ENCODE results near the gene PCYOX1L.
A peak's percentile ranks its signal among the peaks of the same experiment; 100 is the strongest.

The PCYOX1L gene

GRCh38 chr5:149337736-149338135, 20.1 kb upstream of the PCYOX1L start:
- Histone ChIP-seq H3K9me3 (ENCODE audit: control insufficient read depth, low read length) (no peaks in the 10 kb centered on the region), H3K4me3 (ENCODE audit: insufficient read depth, low read depth, low read length, poor library complexity, severe bottlenecking) (no peak overlapping the region), H3K27me3 (replicated peaks; ENCODE audit: control insufficient read depth, insufficient read depth, low read length, poor library complexity, severe bottlenecking) (no peaks in the 10 kb centered on the region), H3K4me1 (ENCODE audit: control insufficient read depth, insufficient read depth, low read length, poor library complexity, severe bottlenecking) (no peaks in the 10 kb centered on the region), H3K36me3 (ENCODE audit: control insufficient read depth, insufficient read depth, low read length) (no peaks in the 10 kb centered on the region), H3K27ac (ENCODE audit: insufficient read depth, low read length, poor library complexity, severe bottlenecking) (no peak overlapping the region)
- DNase-seq: no peak

- DNase-seq: no peak
- no peak overlapping the region for H3K27ac ChIP-seq (ENCODE audit: insufficient read depth, low read length, poor library complexity, severe bottlenecking)
- no peaks in the 10 kb centered on the region for H3K4me1 ChIP-seq (ENCODE audit: control insufficient read depth, insufficient read depth, low read length, poor library complexity, severe bottlenecking)
- H3K27me3 ChIP-seq (replicated peaks; ENCODE audit: control insufficient read depth, insufficient read depth, low read length, poor library complexity, severe bottlenecking): no peaks in the 10 kb centered on the region
- no peak overlapping the region for H3K4me3 ChIP-seq (ENCODE audit: insufficient read depth, low read depth, low read length, poor library complexity, severe bottlenecking)
- H3K36me3 ChIP-seq (ENCODE audit: control insufficient read depth, insufficient read depth, low read length): no peaks in the 10 kb centered on the region
- H3K9me3 ChIP-seq (ENCODE audit: control insufficient read depth, low read length): no peaks in the 10 kb centered on the region
Observed at GRCh38 chr5:149338364-149338763, 19.5 kb upstream of the PCYOX1L start.

DNA sequence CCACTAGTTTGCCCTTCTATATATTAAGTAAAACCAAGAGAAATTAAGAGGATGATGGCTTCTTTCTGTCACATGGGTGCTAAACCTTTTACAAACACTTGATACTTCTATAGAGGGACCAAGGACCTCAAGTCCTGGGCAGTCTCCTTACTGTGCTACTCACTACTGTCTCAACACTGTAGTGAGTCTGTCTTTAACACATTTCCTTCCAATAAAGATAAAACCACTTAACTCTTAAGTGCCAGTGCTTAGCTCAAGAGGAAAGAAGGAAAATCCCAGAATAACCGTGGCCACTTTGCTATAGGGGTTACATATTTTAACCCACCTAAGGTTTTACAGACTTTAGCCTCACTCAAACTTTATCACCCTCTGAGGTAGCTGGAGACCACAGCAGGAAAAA, 16.9 kb upstream of the PCYOX1L start:
- Histone ChIP-seq H3K9me3 (ENCODE audit: control insufficient read depth, low read length) (no peaks in the 10 kb centered on the region), H3K4me3 (ENCODE audit: insufficient read depth, low read depth, low read length, poor library complexity, severe bottlenecking) (no peak overlapping the region), H3K27ac (ENCODE audit: insufficient read depth, low read length, poor library complexity, severe bottlenecking) (no peak overlapping the region), H3K36me3 (ENCODE audit: control insufficient read depth, insufficient read depth, low read length) (no peaks in the 10 kb centered on the region), H3K27me3 (replicated peaks; ENCODE audit: control insufficient read depth, insufficient read depth, low read length, poor library complexity, severe bottlenecking) (no peaks in the 10 kb centered on the region), H3K4me1 (ENCODE audit: control insufficient read depth, insufficient read depth, low read length, poor library complexity, severe bottlenecking) (peaks cover 9% of the 10 kb centered on the region)
- DNase-seq: no peak

GRCh38 chr5:149341876-149342275, 16.0 kb upstream of the PCYOX1L start:
- Histone ChIP-seq H3K4me1 (ENCODE audit: control insufficient read depth, insufficient read depth, low read length, poor library complexity, severe bottlenecking) (peaks cover 10% of the 10 kb centered on the region), H3K9me3 (ENCODE audit: control insufficient read depth, low read length) (no peaks in the 10 kb centered on the region), H3K36me3 (ENCODE audit: control insufficient read depth, insufficient read depth, low read length) (no peaks in the 10 kb centered on the region)

DNA sequence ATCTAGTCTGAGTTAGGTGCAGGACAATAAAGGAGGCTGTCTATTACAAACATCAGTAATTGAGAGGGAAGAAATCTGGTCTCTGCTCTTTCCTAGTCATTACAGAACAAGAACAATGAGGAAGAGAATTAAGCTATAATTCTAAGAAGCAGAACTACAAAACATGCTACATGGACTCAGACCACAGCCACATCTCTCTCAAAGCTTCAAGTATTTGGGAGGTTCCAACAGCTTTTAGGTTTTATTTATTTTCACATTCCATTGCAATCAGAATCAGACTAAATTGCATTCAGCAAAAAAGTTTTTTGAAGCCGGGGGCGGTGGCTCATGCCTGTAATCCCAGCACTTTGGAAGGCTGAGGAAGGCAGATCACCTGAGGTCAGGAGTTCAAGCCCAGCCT, 13.7 kb upstream of the PCYOX1L start:
- Histone ChIP-seq H3K9me3 (ENCODE audit: control insufficient read depth, low read length) (no peaks in the 10 kb centered on the region), H3K36me3 (ENCODE audit: control insufficient read depth, insufficient read depth, low read length) (no peaks in the 10 kb centered on the region), H3K4me3 (ENCODE audit: insufficient read depth, low read depth, low read length, poor library complexity, severe bottlenecking) (no peak overlapping the region), H3K27ac (ENCODE audit: insufficient read depth, low read length, poor library complexity, severe bottlenecking) (peak overlapping the region; percentile 77), H3K4me1 (ENCODE audit: control insufficient read depth, insufficient read depth, low read length, poor library complexity, severe bottlenecking) (peaks cover 30% of the 10 kb centered on the region), H3K27me3 (replicated peaks; ENCODE audit: control insufficient read depth, insufficient read depth, low read length, poor library complexity, severe bottlenecking) (no peaks in the 10 kb centered on the region)
- no peak for DNase-seq

More at GRCh38 chr5:149341876-149342275, 16.0 kb upstream of the PCYOX1L start:
- DNase-seq: no peak
- Histone ChIP-seq H3K27ac (ENCODE audit: insufficient read depth, low read length, poor library complexity, severe bottlenecking) (no peak overlapping the region), H3K4me3 (ENCODE audit: insufficient read depth, low read depth, low read length, poor library complexity, severe bottlenecking) (no peak overlapping the region), H3K27me3 (replicated peaks; ENCODE audit: control insufficient read depth, insufficient read depth, low read length, poor library complexity, severe bottlenecking) (no peaks in the 10 kb centered on the region)

- H3K36me3 ChIP-seq (ENCODE audit: control insufficient read depth, insufficient read depth, low read length): peaks cover 11% of the 10 kb centered on the region
- peak within 1 kb of the TSS; percentile 65 for H3K4me3 ChIP-seq (ENCODE audit: insufficient read depth, low read depth, low read length, poor library complexity, severe bottlenecking)
- H3K27me3 ChIP-seq (replicated peaks; ENCODE audit: control insufficient read depth, insufficient read depth, low read length, poor library complexity, severe bottlenecking): no peaks in the 10 kb centered on the region
- peak within 1 kb of the TSS; percentile 77 for H3K27ac ChIP-seq (ENCODE audit: insufficient read depth, low read length, poor library complexity, severe bottlenecking)
- peaks cover 39% of the 10 kb centered on the region for H3K4me1 ChIP-seq (ENCODE audit: control insufficient read depth, insufficient read depth, low read length, poor library complexity, severe bottlenecking)
- peak; percentile 71 to 84 (median 75) for DNase-seq
- H3K9me3 ChIP-seq (ENCODE audit: control insufficient read depth, low read length): no peaks in the 10 kb centered on the region
Observed at GRCh38 chr5:149345147-149345891, 12.5 kb upstream of the PCYOX1L start, which contains the start of gene GRPEL2. TSS of gene GRPEL2 (plus strand) at chr5:149345499. CDS start at chr5:149345540, 41 bp downstream.

DNA sequence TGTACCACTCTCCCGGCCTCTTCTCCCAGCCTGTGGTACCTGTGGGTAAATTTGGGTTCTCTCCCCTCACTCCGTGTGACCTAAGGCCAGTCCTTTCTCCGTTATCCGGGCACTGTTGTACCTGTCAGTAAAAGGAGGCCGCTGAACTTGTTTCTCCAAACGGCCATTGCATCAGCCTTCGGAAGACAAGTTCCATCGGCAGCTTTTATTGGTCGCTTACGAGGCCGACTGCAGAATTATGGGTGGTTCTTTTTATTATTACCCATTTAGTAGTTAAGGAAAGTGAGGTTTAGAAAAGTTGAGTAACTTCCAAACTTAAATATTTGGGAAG, 12.0 kb upstream of the PCYOX1L start:
- no peaks in the 10 kb centered on the region for H3K27me3 ChIP-seq (replicated peaks; ENCODE audit: control insufficient read depth, insufficient read depth, low read length, poor library complexity, severe bottlenecking)
- peaks cover 39% of the 10 kb centered on the region for H3K4me1 ChIP-seq (ENCODE audit: control insufficient read depth, insufficient read depth, low read length, poor library complexity, severe bottlenecking)
- H3K4me3 ChIP-seq (ENCODE audit: insufficient read depth, low read depth, low read length, poor library complexity, severe bottlenecking): peak overlapping the region; percentile 65
- peak overlapping the region; percentile 77 for H3K27ac ChIP-seq (ENCODE audit: insufficient read depth, low read length, poor library complexity, severe bottlenecking)
- peaks cover 16% of the 10 kb centered on the region for H3K36me3 ChIP-seq (ENCODE audit: control insufficient read depth, insufficient read depth, low read length)
- DNase-seq: no peak
- no peaks in the 10 kb centered on the region for H3K9me3 ChIP-seq (ENCODE audit: control insufficient read depth, low read length)

- Histone ChIP-seq H3K4me1 (ENCODE audit: control insufficient read depth, insufficient read depth, low read length, poor library complexity, severe bottlenecking) (peaks cover 45% of the 10 kb centered on the region), H3K27ac (ENCODE audit: insufficient read depth, low read length, poor library complexity, severe bottlenecking) (peak overlapping the region; percentile 76), H3K4me3 (ENCODE audit: insufficient read depth, low read depth, low read length, poor library complexity, severe bottlenecking) (peak overlapping the region; percentile 30), H3K36me3 (ENCODE audit: control insufficient read depth, insufficient read depth, low read length) (peaks cover 38% of the 10 kb centered on the region), H3K27me3 (replicated peaks; ENCODE audit: control insufficient read depth, insufficient read depth, low read length, poor library complexity, severe bottlenecking) (no peaks in the 10 kb centered on the region), H3K9me3 (ENCODE audit: control insufficient read depth, low read length) (no peaks in the 10 kb centered on the region)
- DNase-seq: no peak
Observed at GRCh38 chr5:149348518-149348917, 9.3 kb upstream of the PCYOX1L start.

DNA sequence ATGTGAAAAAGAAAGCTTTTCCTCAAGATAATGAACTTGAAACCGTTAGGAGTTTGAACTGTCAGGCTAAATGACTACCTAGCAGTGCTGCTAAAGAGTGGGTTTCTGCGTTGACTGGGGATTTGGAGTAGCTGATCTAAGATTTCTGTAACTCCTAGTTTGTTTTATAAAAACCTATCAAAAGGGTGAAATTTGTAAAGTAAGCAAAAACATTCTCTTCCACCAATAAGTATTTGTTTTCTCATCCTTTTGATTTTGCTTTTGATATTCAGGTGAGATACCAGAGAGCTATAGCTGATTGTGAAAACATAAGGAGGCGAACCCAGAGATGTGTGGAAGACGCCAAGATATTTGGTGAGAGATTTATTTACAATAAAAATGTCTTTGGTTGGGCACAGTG, 8.5 kb upstream of the PCYOX1L start:
- peak overlapping the region; percentile 76 for H3K27ac ChIP-seq (ENCODE audit: insufficient read depth, low read length, poor library complexity, severe bottlenecking)
- no peaks in the 10 kb centered on the region for H3K9me3 ChIP-seq (ENCODE audit: control insufficient read depth, low read length)
- H3K36me3 ChIP-seq (ENCODE audit: control insufficient read depth, insufficient read depth, low read length): peaks cover 44% of the 10 kb centered on the region
- H3K27me3 ChIP-seq (replicated peaks; ENCODE audit: control insufficient read depth, insufficient read depth, low read length, poor library complexity, severe bottlenecking): no peaks in the 10 kb centered on the region
- no peak overlapping the region for H3K4me3 ChIP-seq (ENCODE audit: insufficient read depth, low read depth, low read length, poor library complexity, severe bottlenecking)
- peaks cover 41% of the 10 kb centered on the region for H3K4me1 ChIP-seq (ENCODE audit: control insufficient read depth, insufficient read depth, low read length, poor library complexity, severe bottlenecking)
- no peak for DNase-seq

DNA sequence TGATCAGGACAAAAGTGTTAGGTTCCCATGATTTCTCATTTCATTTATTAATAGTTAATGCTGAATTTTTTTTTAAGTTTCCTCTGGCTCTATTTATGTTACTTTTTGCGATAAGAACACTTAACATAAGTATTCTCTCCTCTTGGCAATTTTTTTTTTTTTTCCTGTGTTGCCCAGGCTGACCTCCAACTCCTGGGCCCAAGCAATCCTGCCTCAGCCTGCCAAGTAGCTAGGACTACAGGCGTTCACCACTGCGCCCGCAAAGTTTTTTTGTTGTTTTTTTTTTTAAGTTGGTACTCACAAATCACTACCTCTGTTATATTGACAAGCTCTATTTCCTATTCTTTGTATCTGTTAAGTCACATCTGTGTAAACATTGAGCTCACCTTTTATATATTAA, 5.7 kb upstream of the PCYOX1L start:
- no peak for DNase-seq
- H3K36me3 ChIP-seq (ENCODE audit: control insufficient read depth, insufficient read depth, low read length): peaks cover 56% of the 10 kb centered on the region

More for the DNA sequence above, 5.7 kb upstream of the PCYOX1L start:
- H3K9me3 ChIP-seq (ENCODE audit: control insufficient read depth, low read length): no peaks in the 10 kb centered on the region
- H3K27me3 ChIP-seq (replicated peaks; ENCODE audit: control insufficient read depth, insufficient read depth, low read length, poor library complexity, severe bottlenecking): no peaks in the 10 kb centered on the region
- no peak overlapping the region for H3K4me3 ChIP-seq (ENCODE audit: insufficient read depth, low read depth, low read length, poor library complexity, severe bottlenecking)
- peaks cover 32% of the 10 kb centered on the region for H3K4me1 ChIP-seq (ENCODE audit: control insufficient read depth, insufficient read depth, low read length, poor library complexity, severe bottlenecking)
- no peak overlapping the region for H3K27ac ChIP-seq (ENCODE audit: insufficient read depth, low read length, poor library complexity, severe bottlenecking)

Data from effector memory CD4-positive, alpha-beta T cell (primary cell).